Trophoblast cell (in vitro differentiated cells and primary cell): ENCODE data around the gene KIRREL3.

Source experiments
- DNase-seq, 2 donors: peaks; one replicate each; pipeline ENCODE4 v3.0.0-alpha.2; 2016
- H2AFZ ChIP-seq: 2 replicates; pipeline ENCODE4 v1.6.1; 2013; ENCODE audit warnings: low read length, moderate library complexity, mild to moderate bottlenecking; ENCODE audit not compliant: insufficient read depth, poor library complexity
- H2AK5ac ChIP-seq: 2 replicates; pipeline ENCODE4 v1.6.1; 2013; ENCODE audit warnings: mild to moderate bottlenecking, low read length
- H2BK120ac ChIP-seq: 2 replicates; pipeline ENCODE4 v1.6.1; 2013; ENCODE audit warnings: low read length, mild to moderate bottlenecking, moderate library complexity; ENCODE audit not compliant: insufficient read depth, poor library complexity
- H2BK12ac ChIP-seq: 2 replicates; pipeline ENCODE4 v1.6.1; 2013; ENCODE audit warnings: mild to moderate bottlenecking, low read length, moderate library complexity
- H2BK5ac ChIP-seq: 2 replicates; pipeline ENCODE4 v1.6.1; 2013; ENCODE audit warnings: low read length, low read depth, moderate library complexity, mild to moderate bottlenecking; ENCODE audit not compliant: poor library complexity
- H3K14ac ChIP-seq: 2 replicates; pipeline ENCODE4 v1.6.1; 2013; ENCODE audit warnings: mild to moderate bottlenecking, low read length
- H3K18ac ChIP-seq: 2 replicates; pipeline ENCODE4 v1.6.1; 2013; ENCODE audit warnings: mild to moderate bottlenecking, low read length
- H3K23ac ChIP-seq: 2 replicates; pipeline ENCODE4 v1.6.1; 2013; ENCODE audit warnings: low read length
- H3K27ac ChIP-seq: 2 replicates; pipeline ENCODE4 v1.5.1; 2013; ENCODE audit warnings: low read depth, mild to moderate bottlenecking, inconsistent platforms, low read length, moderate library complexity
- H3K27me3 ChIP-seq: 2 replicates; pipeline ENCODE4 v1.6.1; 2013; ENCODE audit warnings: inconsistent platforms, mild to moderate bottlenecking, low read length, moderate library complexity; ENCODE audit not compliant: insufficient read depth
- H3K36me3 ChIP-seq, 2 experiments: 1 replicate in 1 of 2; 2 replicates in 1 of 2; pipeline ENCODE4 v1.6.1; 2013; ENCODE audit warnings: low read length in 2 of 2, mild to moderate bottlenecking in 2 of 2, moderate library complexity in 1 of 2; ENCODE audit not compliant: insufficient read depth in 2 of 2, control insufficient read depth in 1 of 2
- H3K4ac ChIP-seq: 2 replicates; pipeline ENCODE4 v1.6.1; 2013; ENCODE audit warnings: low read depth, mild to moderate bottlenecking, low read length, moderate library complexity
- H3K4me1 ChIP-seq, 2 experiments: 1 replicate in 1 of 2; 2 replicates in 1 of 2; pipeline ENCODE4 v1.6.1; 2013; ENCODE audit warnings: low read length in 2 of 2, mild to moderate bottlenecking in 2 of 2, moderate library complexity in 1 of 2; ENCODE audit not compliant: insufficient read depth in 2 of 2, control insufficient read depth in 1 of 2
- H3K4me2 ChIP-seq: 2 replicates; pipeline ENCODE4 v1.6.1; 2013; ENCODE audit warnings: inconsistent platforms, mild to moderate bottlenecking, low read length, moderate library complexity
- H3K4me3 ChIP-seq: 2 replicates; pipeline ENCODE4 v1.5.1; 2013; ENCODE audit warnings: mild to moderate bottlenecking, low read depth, low read length, inconsistent platforms
- H3K79me1 ChIP-seq: one replicate; pipeline ENCODE4 v1.6.1; 2013; ENCODE audit warnings: low read length
- H3K79me2 ChIP-seq: 2 replicates; pipeline ENCODE4 v1.6.1; 2013; ENCODE audit warnings: low read length, mild to moderate bottlenecking; ENCODE audit not compliant: control insufficient read depth, insufficient read depth, poor library complexity
- H3K9ac ChIP-seq: 2 replicates; pipeline ENCODE4 v1.6.1; 2013; ENCODE audit warnings: mild to moderate bottlenecking, low read length
- H3K9me3 ChIP-seq: 2 replicates; pipeline ENCODE4 v1.6.1; 2013; ENCODE audit warnings: low read depth, mild to moderate bottlenecking, control low read depth, inconsistent platforms, low read length; ENCODE audit not compliant: insufficient read depth
- H4K12ac ChIP-seq: 2 replicates; pipeline ENCODE4 v1.6.1; 2013; ENCODE audit warnings: low read depth, mild to moderate bottlenecking, low read length, moderate library complexity
- H4K8ac ChIP-seq: 2 replicates; pipeline ENCODE4 v1.6.1; 2013; ENCODE audit warnings: low read depth, mild to moderate bottlenecking, low read length, moderate library complexity
- H4K91ac ChIP-seq: one replicate; pipeline ENCODE4 v1.6.1; 2013; ENCODE audit warnings: low read depth, mild to moderate bottlenecking, low read length, moderate library complexity
- WGBS: extraction: QIAGEN DNeasy Blood & Tissue Kit; methylation state at CpG from one replicate; pipeline ENCODE4 v1.1.7; 2013; ENCODE audit warnings: missing lambda C conversion rate; ENCODE audit not compliant: insufficient read length, insufficient coverage; ENCODE audit errors: extremely low coverage; 5-methylcytosine and 5-hydroxymethylcytosine counted together

KIRREL3 gene

GRCh38 chr11:127000981-127001380 lies 411 bp upstream of the KIRREL3 start:
- Histone ChIP-seq H3K79me2 (no peaks in the 10 kb centered on the region), H2BK120ac (no peak overlapping the region), H3K9me3 (no peaks in the 10 kb centered on the region), H3K4me2 (peak overlapping the region; percentile 54), H3K14ac (no peak overlapping the region), H3K4ac (no peak overlapping the region), H3K23ac (no peak overlapping the region), H4K8ac (no peak overlapping the region), H2AFZ (no peak overlapping the region), H3K27ac (no peak overlapping the region), H3K79me1 (no peaks in the 10 kb centered on the region), H3K9ac (no peak overlapping the region), H3K4me1 (peaks cover 8 to 11% of the 10 kb centered on the region in 2 experiments), H2BK5ac (no peak overlapping the region), H2AK5ac (no peak overlapping the region), H4K12ac (no peak overlapping the region), H3K18ac (no peak overlapping the region), H3K4me3 (no peak overlapping the region), H4K91ac (no peak overlapping the region), H2BK12ac (no peak overlapping the region), H3K36me3 (no peaks in the 10 kb centered on the region), H3K27me3 (peaks cover 53% of the 10 kb centered on the region)
- no CpG with 5 or more reads among the region's 6 CpGs for WGBS
- no peak for DNase-seq

- no peak overlapping the region for H3K4ac ChIP-seq
- no peak overlapping the region for H4K91ac ChIP-seq
- no peak overlapping the region for H3K4me2 ChIP-seq
- H4K8ac ChIP-seq = no peak overlapping the region
- no peak overlapping the region for H3K4me3 ChIP-seq
- peaks cover 8 to 11% of the 10 kb centered on the region in 2 experiments for H3K4me1 ChIP-seq
- H3K23ac ChIP-seq = no peak overlapping the region
- H3K18ac ChIP-seq = no peak overlapping the region
- no peaks in the 10 kb centered on the region for H3K36me3 ChIP-seq
- H2BK5ac ChIP-seq = no peak overlapping the region
- peaks cover 53% of the 10 kb centered on the region for H3K27me3 ChIP-seq
- no peaks in the 10 kb centered on the region for H3K79me2 ChIP-seq
- no peak overlapping the region for H2AFZ ChIP-seq
- H3K9ac ChIP-seq = no peak overlapping the region
- H3K14ac ChIP-seq = no peak overlapping the region
- no peaks in the 10 kb centered on the region for H3K9me3 ChIP-seq
- H2BK120ac ChIP-seq = no peak overlapping the region
- no peak for DNase-seq
- no peak overlapping the region for H2BK12ac ChIP-seq
- no CpG with 5 or more reads among the region's 5 CpGs for WGBS
- no peak overlapping the region for H2AK5ac ChIP-seq
- H3K79me1 ChIP-seq = no peaks in the 10 kb centered on the region
- H3K27ac ChIP-seq = no peak overlapping the region
- H4K12ac ChIP-seq = no peak overlapping the region
Measured at GRCh38 chr11:126999366-126999765, 1.2 kb downstream of the KIRREL3 start.

- Histone ChIP-seq H3K9me3 (no peaks in the 10 kb centered on the region), H3K4ac (no peak overlapping the region), H3K79me1 (no peaks in the 10 kb centered on the region), H2AK5ac (no peak overlapping the region), H2BK12ac (no peak overlapping the region), H3K79me2 (no peaks in the 10 kb centered on the region), H2BK120ac (no peak overlapping the region), H3K14ac (no peak overlapping the region), H3K23ac (no peak overlapping the region), H3K4me2 (no peak overlapping the region), H3K27ac (no peak overlapping the region), H2BK5ac (no peak overlapping the region), H4K91ac (no peak overlapping the region), H3K18ac (no peak overlapping the region), H3K9ac (no peak overlapping the region), H3K36me3 (no peaks in the 10 kb centered on the region), H4K8ac (no peak overlapping the region), H4K12ac (no peak overlapping the region), H2AFZ (no peak overlapping the region), H3K27me3 (peaks cover 39% of the 10 kb centered on the region), H3K4me3 (no peak overlapping the region), H3K4me1 (peaks cover under 1 to 4% of the 10 kb centered on the region in 2 experiments)
- WGBS = no CpG with 5 or more reads among the region's 4 CpGs
- DNase-seq = no peak
Measured at GRCh38 chr11:126997641-126998040, 2.9 kb downstream of the KIRREL3 start.

GRCh38 chr11:126997196-126997595 lies 3.4 kb downstream of the KIRREL3 start:
- Histone ChIP-seq H3K23ac (no peak overlapping the region), H3K14ac (no peak overlapping the region), H3K9me3 (no peaks in the 10 kb centered on the region), H3K79me2 (no peaks in the 10 kb centered on the region), H3K4me1 (peaks cover 2 to 8% of the 10 kb centered on the region in 2 experiments), H3K4me3 (no peak overlapping the region), H4K91ac (no peak overlapping the region), H2BK120ac (no peak overlapping the region), H3K79me1 (no peaks in the 10 kb centered on the region), H3K4ac (no peak overlapping the region), H4K8ac (no peak overlapping the region), H3K27ac (no peak overlapping the region), H3K27me3 (peaks cover 35% of the 10 kb centered on the region), H2BK5ac (no peak overlapping the region), H3K9ac (no peak overlapping the region), H3K18ac (no peak overlapping the region), H2BK12ac (no peak overlapping the region), H3K4me2 (no peak overlapping the region), H4K12ac (no peak overlapping the region), H2AFZ (no peak overlapping the region), H2AK5ac (no peak overlapping the region), H3K36me3 (no peaks in the 10 kb centered on the region)
- no peak for DNase-seq
- WGBS = no CpG with 5 or more reads among the region's 5 CpGs
